Measurements from ENCODE around the gene SLC10A1.

- TF ChIP-seq POLR2A (IDR thresholded peaks at IDR 0.05; ENCODE audit: low read depth, low read length) (no peak), POLR2AphosphoS5 (IDR thresholded peaks at IDR 0.05; ENCODE audit: low read depth, low read length) (no peak), TAF1 (IDR thresholded peaks at IDR 0.05; ENCODE audit: borderline replicate concordance, low read depth, low read length) (no peak)
Observed at GRCh38 chr14:69827560-69827959, 30.5 kb upstream of the SLC10A1 start.
